ENCODE results near the gene SLC17A5. TPM values are rescaled to one million over a fixed set of nuclear protein-coding genes. Genes with fewer than 3 reads are reported as not detected.

Gene SLC17A5
- total RNA-seq, 1 experiment from 2014 or later, result 16.9 TPM

DNA sequence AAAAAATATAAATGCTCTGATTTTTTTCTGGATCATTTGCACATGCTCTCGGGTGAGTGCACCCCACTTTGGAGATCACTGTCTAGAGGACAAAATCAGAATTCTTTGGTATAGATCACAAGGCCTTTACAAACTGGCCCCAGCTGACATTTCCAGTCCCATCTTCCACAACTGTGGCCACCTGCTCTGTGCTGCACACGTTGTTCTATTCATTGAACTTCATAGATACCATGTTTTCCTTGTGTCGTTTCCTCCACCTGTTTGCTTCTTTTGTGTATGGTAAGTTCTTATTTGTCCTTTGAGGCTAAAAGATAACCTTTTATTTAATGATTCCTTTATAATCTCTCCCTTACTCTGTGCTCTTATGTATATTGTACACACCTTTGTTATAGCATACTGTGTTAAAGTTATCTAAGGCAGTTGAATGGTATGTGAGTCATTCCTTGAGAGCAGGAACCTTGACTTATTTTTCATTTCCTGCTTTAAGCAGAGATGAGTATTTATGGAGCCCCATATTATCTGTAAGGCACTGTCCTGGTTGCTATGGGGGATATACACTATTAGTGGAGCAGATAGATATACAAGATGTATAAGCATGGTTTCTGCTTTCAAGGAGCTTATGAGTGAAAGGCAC is 12.0 kb upstream of the SLC17A5 start:
- TF ChIP-seq EZH2 (IDR thresholded peaks at IDR 0.05; ENCODE audit: low read depth), result no peak
- TF ChIP-seq, protein P1, sequence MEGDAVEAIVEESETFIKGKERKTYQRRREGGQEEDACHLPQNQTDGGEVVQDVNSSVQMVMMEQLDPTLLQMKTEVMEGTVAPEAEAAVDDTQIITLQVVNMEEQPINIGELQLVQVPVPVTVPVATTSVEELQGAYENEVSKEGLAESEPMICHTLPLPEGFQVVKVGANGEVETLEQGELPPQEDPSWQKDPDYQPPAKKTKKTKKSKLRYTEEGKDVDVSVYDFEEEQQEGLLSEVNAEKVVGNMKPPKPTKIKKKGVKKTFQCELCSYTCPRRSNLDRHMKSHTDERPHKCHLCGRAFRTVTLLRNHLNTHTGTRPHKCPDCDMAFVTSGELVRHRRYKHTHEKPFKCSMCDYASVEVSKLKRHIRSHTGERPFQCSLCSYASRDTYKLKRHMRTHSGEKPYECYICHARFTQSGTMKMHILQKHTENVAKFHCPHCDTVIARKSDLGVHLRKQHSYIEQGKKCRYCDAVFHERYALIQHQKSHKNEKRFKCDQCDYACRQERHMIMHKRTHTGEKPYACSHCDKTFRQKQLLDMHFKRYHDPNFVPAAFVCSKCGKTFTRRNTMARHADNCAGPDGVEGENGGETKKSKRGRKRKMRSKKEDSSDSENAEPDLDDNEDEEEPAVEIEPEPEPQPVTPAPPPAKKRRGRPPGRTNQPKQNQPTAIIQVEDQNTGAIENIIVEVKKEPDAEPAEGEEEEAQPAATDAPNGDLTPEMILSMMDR (conservative IDR thresholded peaks at IDR 0.05), result no peak
- no TSS peak for BruUV-seq (replicated peaks)
- CTCF ChIA-PET, result no interaction called here

DNA sequence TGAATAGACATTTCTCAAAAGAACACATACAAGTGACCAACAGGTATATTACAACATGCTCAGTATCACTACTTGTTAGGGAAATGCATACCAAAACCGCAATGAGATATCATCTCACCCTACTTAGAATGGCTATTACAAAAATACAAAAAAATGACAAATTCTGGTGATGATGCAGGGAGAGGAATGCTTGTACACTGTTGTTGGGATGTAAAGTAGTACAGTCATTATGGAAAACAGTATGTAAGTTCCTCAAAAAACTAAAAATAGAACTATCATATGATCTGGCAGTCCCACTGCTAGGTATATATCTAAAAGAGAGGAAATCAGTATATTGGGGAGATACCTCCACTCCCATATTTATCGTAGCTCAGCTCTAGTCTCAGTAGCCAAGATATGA is 10.9 kb upstream of the SLC17A5 start:
- BruUV-seq (replicated peaks), result no TSS peak
- ChIA-PET POLR2A (ENCODE audit: unreplicated experiment) (interaction anchor here (0.6 kb wide), 1 partner anchor 11 kb away, joined by 13 read pairs; the partner anchor contains the start of gene SLC17A5), CTCF (no interaction called here)
- Histone ChIP-seq H3K9me3 (ENCODE audit: insufficient read depth, low read depth) (no peaks in the 10 kb centered on the region), H3F3A (ENCODE audit: insufficient read depth, low read depth) (peaks cover 16% of the 10 kb centered on the region; the same call in 1 of the 2 replicates), H3K27me3 (ENCODE audit: insufficient read depth, low read depth) (no peaks in the 10 kb centered on the region), H2AFZ (no peak overlapping the region), H3K36me3 (ENCODE audit: low read depth) (no peaks in the 10 kb centered on the region), H3K9me2 (ENCODE audit: insufficient read depth) (no peaks in the 10 kb centered on the region), H3K4me3 (no peak overlapping the region), H3K4me2 (no peak overlapping the region), H3K4me1 (replicated peaks; ENCODE audit: insufficient read depth) (peaks cover 21% of the 10 kb centered on the region), H4K20me1 (ENCODE audit: insufficient read depth) (no peaks in the 10 kb centered on the region), H3K79me2 (ENCODE audit: low read depth) (no peaks in the 10 kb centered on the region), H3K27ac (no peak overlapping the region)
- DNase-seq, result no peak
- intact Hi-C loops (cut with micrococcal nuclease; ENCODE audit: unreplicated experiment), result no loop called here
- no peak for TF ChIP-seq EZH2 (IDR thresholded peaks at IDR 0.05; ENCODE audit: low read depth)
- TF ChIP-seq, protein P1 (conservative IDR thresholded peaks at IDR 0.05), result no peak

More for the DNA sequence above, 12.0 kb upstream of the SLC17A5 start:
- Histone ChIP-seq H3F3A (ENCODE audit: insufficient read depth, low read depth) (peaks cover 16% of the 10 kb centered on the region; the same call in 1 of the 2 replicates), H3K79me2 (ENCODE audit: low read depth) (no peaks in the 10 kb centered on the region), H4K20me1 (ENCODE audit: insufficient read depth) (no peaks in the 10 kb centered on the region), H3K27ac (peak overlapping the region; percentile 39; the same call in 1 of the 2 replicates), H3K27me3 (ENCODE audit: insufficient read depth, low read depth) (no peaks in the 10 kb centered on the region), H3K9me3 (ENCODE audit: insufficient read depth, low read depth) (no peaks in the 10 kb centered on the region), H3K36me3 (ENCODE audit: low read depth) (no peaks in the 10 kb centered on the region), H3K4me2 (peak overlapping the region; percentile 43), H3K4me3 (no peak overlapping the region), H2AFZ (no peak overlapping the region), H3K4me1 (replicated peaks; ENCODE audit: insufficient read depth) (peaks cover 21% of the 10 kb centered on the region), H3K9me2 (ENCODE audit: insufficient read depth) (no peaks in the 10 kb centered on the region)
- POLR2A ChIA-PET (ENCODE audit: unreplicated experiment), result interaction anchor here (0.6 to 0.7 kb wide), 2 partner anchors 29 to 1870 kb away, joined by 3 to 4 read pairs; no protein-coding TSS in a partner anchor
- peak in 1 of 2 experiments; percentile 80 for DNase-seq
- intact Hi-C loops (cut with micrococcal nuclease; ENCODE audit: unreplicated experiment), result no loop called here

DNA sequence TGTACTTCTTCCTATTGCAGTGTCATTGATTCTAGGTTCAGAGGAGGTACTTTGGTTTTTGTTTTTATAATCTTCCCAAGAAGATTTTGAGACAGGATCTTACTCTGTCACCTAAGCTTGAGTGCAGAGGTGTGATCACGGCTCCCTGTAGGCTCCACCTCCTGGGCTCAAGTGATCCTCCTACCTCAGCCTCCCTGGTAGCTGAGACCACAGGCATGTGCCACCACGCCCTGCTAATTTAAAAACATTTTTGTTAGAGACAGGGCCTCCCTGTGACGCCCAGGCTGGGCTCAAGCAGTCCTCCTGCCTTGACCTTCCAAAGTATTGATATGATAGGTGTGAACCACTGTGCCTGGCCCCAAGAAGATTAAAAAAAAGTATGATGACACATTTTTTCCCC is 3.4 kb upstream of the SLC17A5 start:
- Histone ChIP-seq H3K9me2 (ENCODE audit: insufficient read depth) (no peaks in the 10 kb centered on the region), H3K9me3 (ENCODE audit: insufficient read depth, low read depth) (no peaks in the 10 kb centered on the region), H2AFZ (no peak overlapping the region), H3K27ac (peak overlapping the region; percentile 45), H3F3A (ENCODE audit: insufficient read depth, low read depth) (peaks cover 35% of the 10 kb centered on the region), H4K20me1 (ENCODE audit: insufficient read depth) (no peaks in the 10 kb centered on the region), H3K4me1 (replicated peaks; ENCODE audit: insufficient read depth) (peaks cover 41% of the 10 kb centered on the region), H3K36me3 (ENCODE audit: low read depth) (no peaks in the 10 kb centered on the region), H3K27me3 (ENCODE audit: insufficient read depth, low read depth) (no peaks in the 10 kb centered on the region), H3K4me3 (no peak overlapping the region), H3K79me2 (ENCODE audit: low read depth) (peaks cover 11% of the 10 kb centered on the region), H3K4me2 (peak overlapping the region; percentile 47)
- TF ChIP-seq, protein P1 (conservative IDR thresholded peaks at IDR 0.05), result no peak
- TF ChIP-seq EZH2 (IDR thresholded peaks at IDR 0.05; ENCODE audit: low read depth), result no peak
- ChIA-PET CTCF (no interaction called here), POLR2A (ENCODE audit: unreplicated experiment) (interaction anchor here (0.6 kb wide), 1 partner anchor 501 kb away, joined by 11 read pairs; no protein-coding TSS in a partner anchor)
- BruUV-seq (replicated peaks), result no TSS peak
- DNase-seq, result peak; percentile 53 to 71
- intact Hi-C loops (cut with micrococcal nuclease; ENCODE audit: unreplicated experiment), result loop anchor here (10.0 kb wide), 1 partner anchor 372 kb away; no protein-coding TSS in a partner anchor
